Omental fat pad (tissue), 4 donors: Measurements from ENCODE around the gene AAR2. TPM values are rescaled to one million over a fixed set of nuclear protein-coding genes. Genes with fewer than 3 reads are reported as not detected.

Source experiments
- ATAC-seq: fragments of 150-250 bp; one replicate; pipeline ENCODE4 v1.9.1; 2016; ENCODE audit warnings: mild to moderate bottlenecking, moderate library complexity; ENCODE audit not compliant: low FRiP score
- DNase-seq: peaks from one replicate; pipeline ENCODE4 v3.0.0-alpha.2; 2019; ENCODE audit warnings: low spot score
- CTCF ChIP-seq, 3 donors: fragments of 450-650 bp; IDR thresholded peaks; one replicate each; pipeline ENCODE4 v1.5.1; 2016 to 2017; ENCODE audit warnings: antibody characterized with exemption in 3 of 3, mild to moderate bottlenecking in 3 of 3, moderate library complexity in 2 of 3
- total RNA-seq, 4 donors: library from RNA; depleted of rRNA; stranded (reverse); fragments of >200 nt; gene quantifications; one replicate each; pipeline ENCODE4 v1.1.0, GENCODE V29; 2016

The AAR2 gene
- total RNA-seq, 4 donors from 2014 or later: 30.8 to 40.5 (median 32.3) TPM

GRCh38 chr20:36208257-36208656 is 28.0 kb upstream of the AAR2 start:
- no peak for DNase-seq
- ATAC-seq: no peak
- TF ChIP-seq CTCF (IDR thresholded peaks at IDR 0.05): no peak

GRCh38 chr20:36210436-36211021 is 25.7 kb upstream of the AAR2 start:
- TF ChIP-seq CTCF (IDR thresholded peaks at IDR 0.05): no peak
- ATAC-seq (no peak), DNase-seq (no peak)

- TF ChIP-seq CTCF (IDR thresholded peaks at IDR 0.05): no peak
Measured at GRCh38 chr20:36213362-36213761, 22.9 kb upstream of the AAR2 start.

GRCh38 chr20:36214684-36215256 is 21.5 kb upstream of the AAR2 start:
- no peak for TF ChIP-seq CTCF (IDR thresholded peaks at IDR 0.05)
- ATAC-seq (no peak), DNase-seq (no peak)

More at GRCh38 chr20:36213362-36213761, 22.9 kb upstream of the AAR2 start:
- DNase-seq (no peak), ATAC-seq (no peak)

GRCh38 chr20:36215778-36216177 is 20.5 kb upstream of the AAR2 start:
- no peak for TF ChIP-seq CTCF (IDR thresholded peaks at IDR 0.05)
- DNase-seq (no peak), ATAC-seq (no peak)

GRCh38 chr20:36216314-36217025 is 19.8 kb upstream of the AAR2 start:
- DNase-seq (no peak), ATAC-seq (no peak)
- no peak for TF ChIP-seq CTCF (IDR thresholded peaks at IDR 0.05)

GRCh38 chr20:36217226-36217625 is 19.1 kb upstream of the AAR2 start:
- ATAC-seq (no peak), DNase-seq (no peak)
- TF ChIP-seq CTCF (IDR thresholded peaks at IDR 0.05): no peak
